Measurements from ENCODE around the gene FASTK. TPM values are rescaled to one million over a fixed set of nuclear protein-coding genes. Genes with fewer than 3 reads are reported as not detected.

Gene FASTK
- total RNA-seq, 2 donors from 2014 or later: 55.4 to 59.8 TPM

DNA sequence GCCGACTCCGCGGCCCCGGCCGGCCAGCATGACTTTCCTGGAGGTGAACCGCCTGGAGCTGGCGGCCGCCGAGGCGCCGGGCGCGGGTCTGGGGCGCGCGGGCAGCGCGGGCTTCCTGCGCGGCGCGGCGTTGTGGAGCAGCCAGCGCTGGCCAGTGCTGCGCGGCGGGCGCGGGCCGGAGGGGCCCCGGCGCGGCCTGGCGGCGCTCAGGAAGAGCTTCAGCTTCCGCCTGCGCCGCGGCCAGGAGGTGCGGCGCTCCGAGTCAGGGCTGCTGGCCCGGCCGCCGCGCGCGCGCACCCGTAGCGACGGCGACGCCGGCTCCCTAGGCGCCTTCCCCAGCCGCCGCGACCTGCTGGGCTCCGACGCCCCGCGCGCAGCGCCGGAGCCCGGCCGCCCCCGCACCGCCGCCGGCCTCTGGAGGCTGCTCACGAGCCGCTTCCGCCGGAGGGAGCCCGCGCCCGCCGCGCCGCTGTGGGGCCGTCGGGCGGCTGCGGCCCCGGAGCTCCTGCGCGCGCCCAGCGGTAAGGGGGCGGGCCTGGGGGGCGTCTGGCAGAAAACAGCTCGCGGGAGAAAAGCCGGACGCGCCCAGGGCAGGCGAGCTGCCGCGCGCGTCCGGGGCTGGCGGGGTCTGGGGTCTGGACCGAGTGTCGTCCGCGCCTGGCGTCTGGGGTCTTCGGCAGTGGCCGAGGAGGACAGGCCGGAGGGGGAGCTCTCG is 34.7 kb upstream of the FASTK start:
- Mint-ChIP-seq H3K4me1 (ENCODE audit: low read depth) (no peaks in the 10 kb centered on the region), H3K4me3 (peak overlapping the region; percentile 13 to 67), H3K27me3 (ENCODE audit: low read depth) (peaks cover 14% of the 10 kb centered on the region), H3K27ac (no peak overlapping the region), H3K36me3 (ENCODE audit: insufficient read depth in 2 of 2) (peaks cover 0 to 3% of the 10 kb centered on the region in 2 donors), H3K9me3 (no peaks in the 10 kb centered on the region)
- ATAC-seq (replicated peaks in 1 of 2) (peak; percentile 71), DNase-seq (peak; percentile 57 to 69)

DNA sequence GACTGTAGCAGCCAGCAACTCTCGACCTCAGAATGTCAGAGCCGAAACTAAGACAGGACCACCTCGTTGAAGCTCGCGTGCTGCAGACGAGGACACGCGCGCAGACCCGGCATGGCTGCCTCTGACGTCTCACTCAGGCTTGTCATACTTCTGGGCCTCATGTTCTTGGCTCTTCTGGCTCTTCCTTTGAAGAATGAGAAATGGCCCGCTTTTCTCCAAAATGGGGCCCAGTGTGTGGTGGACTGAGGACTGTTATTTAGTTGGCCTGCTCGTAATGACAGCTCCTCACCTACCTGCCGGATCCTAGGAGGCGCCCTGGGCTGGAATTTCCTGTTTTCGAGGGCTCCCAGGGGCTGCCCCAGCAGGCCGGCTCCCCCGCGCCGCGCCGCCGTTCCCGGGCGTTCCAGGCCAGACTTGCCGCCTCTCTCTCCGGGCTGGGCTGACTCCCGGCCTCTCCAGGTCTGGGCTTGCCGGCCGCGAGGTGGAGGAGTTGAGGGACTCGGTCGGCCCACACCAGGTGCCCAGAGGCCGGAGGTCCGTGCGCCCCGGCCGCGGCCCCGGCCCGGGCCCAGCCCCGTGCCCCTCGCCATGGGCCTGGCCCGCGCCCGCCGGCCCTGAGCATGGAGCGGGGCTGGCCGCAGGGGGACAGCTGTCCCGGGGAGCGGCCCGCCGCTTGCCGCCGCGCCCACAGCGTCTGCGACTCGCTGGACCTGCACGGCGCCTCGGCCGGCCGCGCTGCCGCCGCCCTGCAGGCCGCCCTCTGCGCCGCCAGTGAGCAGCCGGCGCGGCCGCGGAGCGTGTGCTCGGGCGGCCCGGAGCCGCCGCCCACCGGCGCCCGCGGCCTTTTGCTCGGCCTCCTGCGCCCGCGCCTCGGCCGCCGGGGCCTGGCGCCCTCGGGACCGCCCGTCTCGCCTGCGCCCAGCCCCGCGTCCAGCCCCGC is 33.8 kb upstream of the FASTK start:
- DNase-seq (no peak), ATAC-seq (replicated peaks in 1 of 2) (peak; percentile 25 to 41)
- Mint-ChIP-seq H3K27ac (no peak overlapping the region), H3K4me3 (peak overlapping the region in 1 of 2 donors; percentile 32), H3K4me1 (ENCODE audit: low read depth) (no peaks in the 10 kb centered on the region), H3K9me3 (no peaks in the 10 kb centered on the region), H3K36me3 (ENCODE audit: insufficient read depth in 2 of 2) (peaks cover 0 to 1% of the 10 kb centered on the region in 2 donors), H3K27me3 (ENCODE audit: low read depth) (peaks cover 14% of the 10 kb centered on the region)

DNA sequence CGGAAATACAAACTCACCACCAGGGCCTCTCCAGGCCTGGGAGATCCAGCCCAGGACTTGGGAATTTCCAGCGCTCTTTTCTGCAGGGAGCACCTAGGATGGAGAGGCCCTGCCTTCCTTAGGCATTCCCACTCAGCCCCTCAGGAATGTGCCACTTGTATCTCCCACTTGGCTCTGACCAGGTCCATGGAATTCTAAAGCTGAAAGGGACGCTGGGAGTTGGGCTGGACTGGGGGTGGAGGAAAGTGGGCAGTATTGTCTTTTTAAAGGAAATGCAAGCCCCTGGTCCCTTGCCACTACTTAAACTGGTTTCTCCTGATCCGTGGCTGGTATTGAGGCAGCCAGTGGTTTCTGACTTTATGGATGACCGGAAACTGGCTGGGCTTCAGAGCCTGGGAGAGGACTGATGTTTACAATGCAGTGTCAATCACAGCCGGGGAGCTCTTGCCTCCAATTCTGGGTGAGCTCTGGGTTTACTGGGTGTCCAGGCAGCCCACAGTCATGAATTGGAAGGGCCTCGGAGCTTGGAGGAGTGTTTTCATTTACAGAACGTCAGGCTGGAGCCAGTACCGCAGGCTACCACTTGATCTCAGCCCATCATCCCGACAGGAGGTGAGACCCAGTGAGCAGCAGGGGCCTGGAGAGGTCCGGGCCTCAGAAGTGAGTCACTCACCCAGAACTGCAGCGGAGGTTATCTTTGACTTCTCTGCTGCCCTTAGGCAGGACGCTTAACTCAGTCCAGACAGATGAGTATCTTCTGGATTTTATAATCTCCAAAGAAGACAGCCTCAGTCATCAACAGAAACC is 32.9 kb upstream of the FASTK start:
- Mint-ChIP-seq H3K4me1 (ENCODE audit: low read depth) (no peaks in the 10 kb centered on the region), H3K9me3 (no peaks in the 10 kb centered on the region), H3K4me3 (peak overlapping the region; percentile 10 to 32), H3K27me3 (ENCODE audit: low read depth) (peaks cover 14% of the 10 kb centered on the region), H3K36me3 (ENCODE audit: insufficient read depth in 2 of 2) (peaks cover 0 to under 1% of the 10 kb centered on the region in 2 donors), H3K27ac (no peak overlapping the region)
- ATAC-seq (replicated peaks in 1 of 2) (no peak), DNase-seq (no peak)

DNA sequence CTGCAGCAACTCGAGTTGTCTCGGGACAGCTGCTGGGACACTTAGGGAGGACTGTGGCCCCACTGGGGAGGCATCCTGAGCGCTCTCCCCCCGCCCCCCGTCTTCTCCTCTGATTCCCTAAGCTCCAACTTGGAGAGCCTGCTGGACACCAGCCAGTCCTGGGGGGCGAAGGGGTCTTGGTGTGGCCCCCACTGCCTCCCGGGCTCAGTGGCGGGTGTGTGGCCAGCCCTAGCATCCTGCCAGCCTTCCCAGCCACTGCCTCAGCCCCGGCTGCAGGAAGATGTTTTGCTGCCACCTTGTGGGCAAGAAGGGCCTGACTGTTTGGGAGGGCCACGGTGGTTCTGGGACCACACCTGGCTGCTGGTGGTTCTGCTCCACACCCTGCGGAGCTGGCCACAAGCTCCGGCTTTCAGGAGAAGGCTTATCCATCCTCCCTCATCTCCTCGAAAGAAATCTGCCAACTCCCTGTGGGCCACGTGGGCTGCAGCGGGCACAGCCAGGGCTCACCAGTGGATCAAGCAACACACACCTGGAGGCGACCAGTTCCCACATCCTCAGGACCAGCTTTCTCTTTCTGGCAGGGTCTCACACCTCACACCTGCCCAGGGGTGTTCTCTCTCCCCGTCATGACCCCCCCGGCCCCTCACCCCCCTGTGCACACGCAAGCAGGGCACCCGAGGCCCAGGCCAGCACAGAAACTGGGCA is 30.5 kb upstream of the FASTK start:
- H3K4me3 Mint-ChIP-seq: no peak overlapping the region
- DNase-seq: peak; percentile 78 to 81
- H3K9me3 Mint-ChIP-seq: no peaks in the 10 kb centered on the region
- no peaks in the 10 kb centered on the region for H3K4me1 Mint-ChIP-seq (ENCODE audit: low read depth)
- H3K27ac Mint-ChIP-seq: no peak overlapping the region
- H3K36me3 Mint-ChIP-seq (ENCODE audit: insufficient read depth in 2 of 2): no peaks in the 10 kb centered on the region
- peak; percentile 77 to 80 for ATAC-seq (replicated peaks in 1 of 2)
- H3K27me3 Mint-ChIP-seq (ENCODE audit: low read depth): peaks cover 14% of the 10 kb centered on the region

DNA sequence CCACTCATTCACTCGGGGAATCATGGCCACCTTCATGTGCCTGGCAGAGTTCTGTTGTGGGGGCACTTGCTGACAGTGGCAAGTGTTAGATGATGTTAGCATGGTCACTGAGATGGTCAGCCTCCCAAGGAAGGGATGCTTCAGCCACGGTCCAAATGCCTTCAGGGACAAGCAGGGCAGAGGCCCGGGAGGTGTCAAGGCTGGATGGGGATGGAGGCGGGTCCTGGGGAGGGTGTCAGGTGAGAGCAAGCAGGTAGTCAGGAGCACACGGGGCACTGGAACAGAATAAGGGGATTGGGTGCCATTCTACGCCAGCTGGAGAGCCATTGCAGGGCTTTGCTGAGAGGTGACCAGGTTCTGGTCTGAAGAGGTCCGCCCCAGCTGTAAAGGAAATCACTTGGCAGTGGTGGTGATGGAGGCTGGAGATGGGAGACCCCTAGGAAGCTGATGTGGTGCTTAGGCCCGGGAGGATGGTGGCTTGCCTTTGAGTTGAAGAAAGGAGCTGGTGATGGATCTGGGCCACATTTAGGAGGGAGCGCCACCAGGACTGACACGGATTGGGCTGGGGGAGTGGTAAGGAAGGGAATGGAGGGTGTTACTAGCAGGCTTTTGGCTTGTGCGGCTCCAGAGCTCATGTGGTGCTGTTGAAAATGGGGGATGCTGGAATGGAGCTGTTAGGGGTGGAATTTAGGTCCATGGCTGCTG is 29.8 kb upstream of the FASTK start:
- H3K4me1 Mint-ChIP-seq (ENCODE audit: low read depth): no peaks in the 10 kb centered on the region

DNA sequence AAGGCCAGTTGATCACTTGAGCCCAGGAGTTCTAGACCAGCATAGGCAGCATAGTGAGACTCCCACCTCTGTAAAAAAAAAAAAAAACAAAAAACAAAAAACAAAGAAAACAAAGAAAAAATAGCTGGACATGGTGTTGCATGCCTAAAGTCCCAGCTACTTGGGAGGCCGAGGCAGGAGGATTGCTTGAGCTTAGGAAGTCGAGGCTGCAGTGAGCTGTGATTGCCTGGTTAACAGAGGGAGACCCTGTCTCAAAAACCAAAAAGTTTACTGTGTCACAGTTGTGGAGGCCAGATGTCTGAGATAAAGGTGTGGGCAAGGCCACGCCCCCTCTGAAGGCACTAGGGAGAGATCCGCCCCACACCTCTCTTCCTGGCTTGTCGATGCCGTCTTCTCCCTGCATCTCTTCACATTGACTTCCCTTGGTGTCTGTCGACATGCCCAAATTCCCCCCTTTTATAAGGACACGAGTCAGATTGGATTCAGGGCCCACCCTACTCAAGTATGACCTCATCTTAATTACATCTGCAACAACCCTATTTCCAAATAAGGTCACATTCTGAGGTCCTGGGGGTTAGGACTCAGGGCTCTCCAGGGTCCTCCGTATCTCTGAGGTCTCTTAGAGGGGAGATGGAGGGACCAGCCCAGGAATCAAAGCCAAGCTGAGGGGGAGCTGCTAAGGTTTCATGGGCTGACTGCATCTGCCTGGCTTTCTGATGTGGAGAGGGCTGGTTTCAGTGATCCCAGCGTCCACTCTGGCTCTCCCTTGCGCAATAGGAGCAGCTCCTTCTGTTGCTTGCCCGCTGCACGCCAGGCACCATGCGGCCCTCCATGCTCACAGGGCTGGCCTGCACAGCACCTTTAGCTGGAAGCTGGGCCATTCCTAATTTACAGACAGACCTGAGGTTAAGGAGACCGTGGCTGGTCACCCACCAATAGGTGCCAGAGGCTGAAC is 28.8 kb upstream of the FASTK start:
- Mint-ChIP-seq H3K4me3 (no peak overlapping the region), H3K27me3 (ENCODE audit: low read depth) (peaks cover 14% of the 10 kb centered on the region), H3K9me3 (no peaks in the 10 kb centered on the region), H3K4me1 (ENCODE audit: low read depth) (no peaks in the 10 kb centered on the region), H3K36me3 (ENCODE audit: insufficient read depth in 2 of 2) (no peaks in the 10 kb centered on the region), H3K27ac (no peak overlapping the region)
- DNase-seq (no peak), ATAC-seq (replicated peaks in 1 of 2) (no peak)

More for the DNA sequence above, 29.8 kb upstream of the FASTK start:
- ATAC-seq (replicated peaks in 1 of 2): no peak
- Mint-ChIP-seq H3K9me3 (no peaks in the 10 kb centered on the region), H3K36me3 (ENCODE audit: insufficient read depth in 2 of 2) (no peaks in the 10 kb centered on the region), H3K4me3 (no peak overlapping the region), H3K27me3 (ENCODE audit: low read depth) (peaks cover 14% of the 10 kb centered on the region), H3K27ac (no peak overlapping the region)
- no peak for DNase-seq

DNA sequence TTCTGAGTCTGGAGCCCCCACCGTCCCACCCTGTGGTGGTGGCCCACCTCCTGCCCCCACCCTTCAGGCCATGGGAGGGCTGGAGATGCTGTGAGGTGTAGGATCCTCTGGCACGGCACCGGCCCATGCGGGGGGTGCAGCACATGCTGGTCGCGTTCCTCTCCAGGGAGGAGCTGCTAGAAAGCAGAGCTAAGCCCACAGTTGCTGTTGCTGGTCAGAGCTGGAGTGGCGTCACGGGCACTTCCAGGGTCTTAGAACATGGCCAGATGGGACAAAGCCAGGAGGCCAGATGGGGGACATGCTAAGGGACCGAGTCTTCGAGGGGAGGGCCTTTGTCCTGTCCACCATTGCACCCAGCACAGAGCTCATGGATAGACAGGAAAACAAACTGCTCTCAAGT is 27.3 kb upstream of the FASTK start:
- H3K36me3 Mint-ChIP-seq (ENCODE audit: insufficient read depth in 2 of 2): no peaks in the 10 kb centered on the region
- no peaks in the 10 kb centered on the region for H3K9me3 Mint-ChIP-seq
- H3K4me3 Mint-ChIP-seq: no peak overlapping the region
- H3K4me1 Mint-ChIP-seq (ENCODE audit: low read depth): no peaks in the 10 kb centered on the region
- peaks cover 3% of the 10 kb centered on the region for H3K27me3 Mint-ChIP-seq (ENCODE audit: low read depth)
- H3K27ac Mint-ChIP-seq: no peak overlapping the region
- DNase-seq (no peak), ATAC-seq (replicated peaks in 1 of 2) (no peak)

DNA sequence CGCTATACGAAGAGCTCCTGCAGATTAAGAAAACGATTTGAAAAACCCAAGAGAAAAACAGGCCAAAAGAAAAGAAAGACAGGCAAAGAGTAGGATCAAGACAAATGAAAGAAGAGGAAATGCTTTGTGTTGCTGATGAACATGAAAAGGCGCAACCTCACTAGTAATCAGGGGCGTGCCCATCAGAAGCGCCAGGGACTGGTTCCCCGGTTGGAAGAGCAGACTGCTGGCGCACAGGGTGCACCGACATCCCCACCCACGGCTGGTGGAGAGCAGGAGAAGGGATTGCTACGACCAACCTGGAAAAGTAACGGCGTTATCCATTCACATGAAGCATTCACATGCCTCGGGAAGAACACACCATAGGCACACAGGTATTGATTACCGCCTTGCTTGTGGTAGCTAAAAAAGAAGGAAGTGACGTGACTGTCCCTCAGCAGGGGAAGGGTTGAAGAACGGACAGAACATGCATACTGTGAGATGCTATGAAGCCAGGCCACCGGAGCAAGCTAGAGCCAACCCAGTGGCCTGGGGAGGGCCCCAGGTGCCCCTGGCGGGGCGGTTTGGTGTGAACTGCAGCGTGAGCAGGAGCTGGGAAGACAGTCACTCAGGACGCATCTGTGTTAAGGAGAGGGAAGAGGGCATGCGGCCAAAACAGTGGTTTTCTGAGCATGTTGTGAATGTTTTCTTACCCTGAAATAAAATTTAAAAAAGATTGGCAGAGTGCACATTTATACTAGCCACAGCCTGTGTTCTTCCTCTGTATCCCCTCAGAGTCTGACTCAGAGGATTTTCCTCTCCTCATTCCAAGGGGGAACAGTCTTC is 24.0 kb upstream of the FASTK start:
- Mint-ChIP-seq H3K27me3 (ENCODE audit: low read depth) (no peaks in the 10 kb centered on the region), H3K27ac (no peak overlapping the region), H3K36me3 (ENCODE audit: insufficient read depth in 2 of 2) (no peaks in the 10 kb centered on the region), H3K9me3 (no peaks in the 10 kb centered on the region), H3K4me3 (no peak overlapping the region), H3K4me1 (ENCODE audit: low read depth) (no peaks in the 10 kb centered on the region)
- ATAC-seq (replicated peaks in 1 of 2) (no peak), DNase-seq (no peak)

DNA sequence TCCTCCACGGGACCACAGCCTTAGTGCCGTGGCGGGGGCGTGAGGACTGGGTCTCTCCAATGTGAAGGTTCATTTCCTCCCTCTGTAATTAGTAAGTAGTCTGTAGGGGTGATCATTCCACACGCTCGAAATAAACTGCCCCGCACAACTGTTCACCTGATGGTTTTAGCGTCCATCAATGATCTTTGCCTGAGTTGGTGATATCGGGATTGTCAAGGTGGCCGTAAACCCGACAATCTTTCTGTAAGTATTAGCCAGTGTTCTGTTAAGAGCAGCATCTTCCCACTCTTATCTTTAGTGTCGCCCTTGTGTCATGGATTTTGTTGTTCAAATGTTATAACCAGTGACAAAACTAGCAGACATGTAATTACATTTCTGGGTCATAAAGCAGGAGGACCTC is 23.4 kb upstream of the FASTK start:
- Mint-ChIP-seq H3K27me3 (ENCODE audit: low read depth) (no peaks in the 10 kb centered on the region), H3K4me1 (ENCODE audit: low read depth) (no peaks in the 10 kb centered on the region), H3K36me3 (ENCODE audit: insufficient read depth in 2 of 2) (no peaks in the 10 kb centered on the region), H3K9me3 (no peaks in the 10 kb centered on the region), H3K27ac (no peak overlapping the region), H3K4me3 (no peak overlapping the region)
- ATAC-seq (replicated peaks in 1 of 2) (no peak), DNase-seq (no peak)

DNA sequence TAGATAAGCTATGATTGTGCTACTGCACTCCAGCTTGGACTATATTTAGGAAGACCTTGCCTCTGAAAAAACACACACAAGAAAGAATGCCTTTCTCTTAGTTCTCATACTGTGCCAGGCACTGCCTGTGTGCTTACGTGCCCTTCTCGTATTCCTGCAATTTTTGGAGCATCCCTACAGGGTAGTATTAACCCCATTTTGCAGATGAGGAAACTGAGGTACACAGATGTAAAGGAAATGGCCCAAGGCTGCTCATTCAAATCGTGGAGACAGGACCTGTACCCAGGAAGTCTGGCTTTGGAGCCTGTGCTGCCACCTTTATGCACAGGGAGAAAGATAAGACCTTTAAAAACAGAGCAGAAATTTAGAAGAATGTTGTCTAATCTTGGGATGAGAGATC is 22.4 kb upstream of the FASTK start:
- Mint-ChIP-seq H3K27ac (no peak overlapping the region), H3K4me1 (ENCODE audit: low read depth) (no peaks in the 10 kb centered on the region), H3K4me3 (no peak overlapping the region), H3K9me3 (no peaks in the 10 kb centered on the region), H3K36me3 (ENCODE audit: insufficient read depth in 2 of 2) (no peaks in the 10 kb centered on the region), H3K27me3 (ENCODE audit: low read depth) (no peaks in the 10 kb centered on the region)
- ATAC-seq (replicated peaks in 1 of 2): no peak
- no peak for DNase-seq

All from activated T-cell treated with anti-CD3 and anti-CD28 coated beads, Interleukin-2, amount 50 U/mL, for 72 hours (primary cell).